Measurements from ENCODE around the gene NANOS2.
"Not testable (repeated sequence)": the region's sequence is repeated elsewhere in the genome, so short reads cannot be mapped to it uniquely, and the experiment has no call there.

Gene NANOS2

DNA sequence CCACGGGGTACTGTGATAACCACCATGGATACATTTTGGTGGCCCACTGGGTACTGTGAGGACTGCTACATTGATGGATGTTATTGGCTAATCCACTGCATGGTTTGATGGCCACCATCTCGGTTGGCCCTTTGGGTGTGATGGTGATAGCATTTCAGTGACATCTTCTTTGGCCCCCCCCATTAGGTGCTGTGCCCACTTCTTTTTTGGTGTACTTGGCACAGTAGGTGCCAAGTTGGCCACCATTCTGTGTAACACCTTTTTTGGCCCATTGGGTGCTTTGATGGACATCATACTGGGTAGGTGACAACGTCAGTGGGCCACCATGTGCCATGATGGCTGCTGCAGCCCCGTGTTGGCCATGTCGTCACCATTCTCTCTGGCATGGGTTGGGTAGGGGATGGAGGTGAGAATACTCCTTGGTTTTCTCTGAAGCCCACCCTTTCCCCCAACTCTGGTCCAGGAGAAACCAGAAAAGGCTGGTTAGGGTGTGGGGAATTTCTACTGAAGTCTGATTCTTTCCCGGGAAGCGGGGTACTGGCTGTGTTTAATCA lies 41.3 kb downstream of the NANOS2 start:
- no peak for DNase-seq

DNA sequence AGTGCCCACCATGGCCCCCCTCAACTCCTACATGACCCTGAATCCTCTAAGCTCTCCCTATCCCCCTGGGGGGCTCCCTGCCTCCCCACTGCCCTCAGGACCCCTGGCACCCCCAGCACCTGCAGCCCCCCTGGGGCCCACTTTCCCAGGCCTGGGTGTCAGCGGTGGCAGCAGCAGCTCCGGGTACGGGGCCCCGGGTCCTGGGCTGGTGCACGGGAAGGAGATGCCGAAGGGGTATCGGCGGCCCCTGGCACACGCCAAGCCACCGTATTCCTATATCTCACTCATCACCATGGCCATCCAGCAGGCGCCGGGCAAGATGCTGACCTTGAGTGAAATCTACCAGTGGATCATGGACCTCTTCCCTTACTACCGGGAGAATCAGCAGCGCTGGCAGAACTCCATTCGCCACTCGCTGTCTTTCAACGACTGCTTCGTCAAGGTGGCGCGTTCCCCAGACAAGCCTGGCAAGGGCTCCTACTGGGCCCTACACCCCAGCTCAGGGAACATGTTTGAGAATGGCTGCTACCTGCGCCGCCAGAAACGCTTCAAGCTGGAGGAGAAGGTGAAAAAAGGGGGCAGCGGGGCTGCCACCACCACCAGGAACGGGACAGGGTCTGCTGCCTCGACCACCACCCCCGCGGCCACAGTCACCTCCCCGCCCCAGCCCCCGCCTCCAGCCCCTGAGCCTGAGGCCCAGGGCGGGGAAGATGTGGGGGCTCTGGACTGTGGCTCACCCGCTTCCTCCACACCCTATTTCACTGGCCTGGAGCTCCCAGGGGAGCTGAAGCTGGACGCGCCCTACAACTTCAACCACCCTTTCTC lies 42.3 kb downstream of the NANOS2 start:
- no peak for DNase-seq

DNA sequence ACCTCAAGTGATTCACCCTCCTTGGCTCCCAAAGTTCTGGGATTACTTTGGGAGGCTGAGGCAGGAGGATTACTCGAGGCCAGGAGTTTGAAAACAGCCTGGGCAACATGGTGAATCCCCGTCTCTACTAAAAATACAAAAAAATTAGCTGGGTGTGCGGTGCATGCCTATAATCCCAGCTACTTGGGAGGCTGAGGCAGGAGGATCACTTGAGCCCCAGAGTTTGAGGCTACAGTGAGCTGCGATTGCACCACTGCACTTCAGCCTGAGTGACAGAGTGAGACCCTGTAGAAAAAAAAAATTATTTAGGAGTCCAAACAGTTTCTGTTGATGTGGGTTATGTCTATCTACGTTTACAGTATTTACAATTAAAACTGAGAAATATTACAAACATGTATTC lies 43.8 kb downstream of the NANOS2 start:
- no peak for DNase-seq

DNA sequence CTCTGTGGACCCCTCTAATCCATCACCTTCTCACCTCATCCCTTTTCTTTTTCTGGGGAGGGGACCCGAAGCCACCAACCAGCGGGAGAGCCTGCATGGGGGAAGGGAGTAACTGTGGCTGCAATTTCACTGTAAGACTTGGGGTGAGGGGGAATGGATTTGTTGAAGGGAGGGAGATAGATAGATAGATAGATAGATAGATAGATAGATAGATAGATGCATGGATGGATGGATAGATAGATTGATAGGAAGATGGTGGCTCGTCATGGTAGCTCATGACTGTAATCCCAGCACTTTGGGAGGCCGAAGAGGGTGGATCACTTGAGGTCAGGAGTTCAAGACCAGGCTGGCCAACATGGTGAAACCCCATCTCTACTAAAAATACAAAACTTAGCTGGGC lies 47.3 kb downstream of the NANOS2 start:
- not testable (repeated sequence) for DNase-seq

DNA sequence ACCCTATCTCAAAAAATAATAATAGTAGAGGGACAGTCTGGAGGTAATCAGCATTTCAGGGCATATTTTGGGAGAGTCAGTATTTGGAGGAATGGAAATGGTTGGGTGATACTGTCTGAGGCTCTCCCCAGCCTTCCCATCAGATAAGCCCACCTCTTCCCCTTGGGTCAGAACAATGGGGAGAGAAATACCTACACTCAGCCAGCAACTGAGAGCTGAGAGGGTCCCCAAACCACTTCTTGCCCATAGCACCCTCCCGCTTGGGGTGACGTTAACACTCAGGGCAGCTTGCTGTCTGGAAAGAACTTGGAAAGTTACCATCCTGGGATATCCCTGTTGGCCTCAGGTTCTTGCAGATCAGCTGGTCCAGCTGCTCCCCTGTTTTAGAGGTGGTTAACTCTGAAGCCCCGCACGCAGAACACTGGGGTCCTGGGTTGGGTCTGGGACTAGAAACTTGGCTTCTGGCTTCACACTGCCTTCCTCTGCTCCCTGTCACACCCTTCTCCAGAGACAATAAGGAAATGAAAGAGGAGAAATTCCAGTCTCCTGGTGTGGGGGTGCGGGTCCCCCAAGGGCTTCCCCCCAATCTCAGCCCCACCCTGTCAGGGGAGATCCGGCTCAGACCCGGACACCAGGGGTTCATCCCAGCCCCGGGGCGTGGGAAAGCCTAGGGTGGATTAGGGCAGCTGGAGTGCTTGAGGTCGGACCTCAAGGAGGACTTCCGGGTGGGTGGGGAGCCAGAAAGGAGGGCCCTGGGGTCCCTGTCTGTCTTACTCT lies 48.0 kb downstream of the NANOS2 start:
- DNase-seq = no peak

DNA sequence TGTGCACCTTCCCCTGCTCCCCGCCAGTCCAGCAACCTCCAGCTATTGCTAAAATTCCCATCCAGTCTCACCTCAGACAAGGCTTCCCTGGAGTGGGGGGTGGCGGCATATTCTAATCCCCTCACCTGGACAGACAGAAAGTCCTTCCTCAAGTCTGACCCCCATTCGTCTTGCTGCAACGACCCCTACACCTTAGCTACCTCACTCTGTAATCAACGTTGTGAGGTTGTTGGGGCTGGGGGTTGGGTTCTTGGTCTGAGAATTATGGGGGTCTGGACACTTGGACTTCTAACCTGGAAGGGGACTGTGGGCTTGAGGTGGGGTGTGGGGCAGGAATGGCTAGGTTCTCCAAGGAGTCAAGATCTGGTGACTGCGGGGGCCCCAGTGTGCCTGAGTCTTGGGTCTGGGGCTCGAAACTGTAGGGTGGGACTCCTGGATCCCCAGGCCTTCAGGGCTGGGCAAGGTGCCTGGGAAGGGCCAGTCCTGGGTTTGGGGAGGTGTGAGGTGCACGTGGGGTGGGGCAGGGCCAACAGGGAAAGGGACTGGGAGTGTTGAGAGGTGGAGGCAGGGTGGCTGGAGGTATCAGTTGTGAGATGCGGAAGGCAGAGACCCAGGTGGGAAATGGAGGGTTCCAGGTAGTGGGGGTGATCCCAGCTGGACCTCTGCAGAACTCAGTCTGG lies 49.2 kb downstream of the NANOS2 start:
- no peak for DNase-seq

- no peak for DNase-seq
Observed at GRCh38 chr19:45864629-45865082, 49.9 kb downstream of the NANOS2 start.

DNA sequence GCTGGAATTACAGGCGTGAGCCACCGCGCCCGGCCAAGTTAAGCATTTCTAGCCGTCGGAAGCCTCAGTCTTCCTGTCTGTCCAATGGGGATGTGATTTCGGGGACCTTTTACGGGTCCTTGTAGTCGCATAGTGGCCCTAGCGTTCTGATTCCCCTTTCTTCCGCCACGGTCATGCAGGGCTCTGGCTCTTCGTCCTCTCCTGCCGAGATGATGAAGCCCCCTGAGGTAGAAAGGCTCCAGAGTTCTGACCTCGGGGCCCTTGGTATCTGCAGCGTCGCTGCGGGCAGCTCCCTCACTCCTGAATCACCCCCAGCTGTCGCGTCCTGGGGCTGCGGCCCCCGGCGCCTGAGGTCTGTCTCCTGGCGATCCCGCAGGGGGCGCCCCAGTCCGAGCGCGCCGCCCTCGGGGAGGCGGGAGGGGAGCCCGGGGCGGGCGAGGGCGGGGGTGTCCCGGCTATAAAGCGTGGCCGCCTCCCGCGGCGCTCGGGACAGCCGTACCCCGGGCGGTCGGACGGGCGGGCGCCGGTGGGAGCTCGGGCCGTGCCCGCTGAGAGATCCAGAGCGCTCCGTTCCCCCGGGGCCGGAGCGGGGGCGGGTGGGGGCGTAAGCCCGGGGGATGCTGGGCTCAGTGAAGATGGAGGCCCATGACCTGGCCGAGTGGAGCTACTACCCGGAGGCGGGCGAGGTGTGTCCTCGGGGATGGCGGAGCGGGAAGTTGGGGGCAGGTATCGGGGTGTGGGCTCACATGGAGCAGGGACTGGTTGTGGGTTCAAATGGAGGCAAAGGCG lies 50.5 kb downstream of the NANOS2 start, which contains the start of gene FOXA3:
FOXA3 (plus strand) TSS at position 487 of the 789 bp plus-strand sequence; CDS start at position 618, 131 bp downstream.
- DNase-seq = peak; percentile 17

GRCh38 chr19:45863335-45863839 lies 51.2 kb downstream of the NANOS2 start:
- DNase-seq = no peak
